ENCODE results near the gene CAMKK2. TPM values are rescaled to one million over a fixed set of nuclear protein-coding genes. Genes with fewer than 3 reads are reported as not detected.
A peak's percentile ranks its signal among the peaks of the same experiment; 100 is the strongest.
"Not testable (repeated sequence)": the region's sequence is repeated elsewhere in the genome, so short reads cannot be mapped to it uniquely, and the experiment has no call there.

CAMKK2 gene
- total and polyA plus RNA-seq, 4 donors, result 20.7 to 47.6 (median 31.3) TPM

GRCh38 chr12:121304306-121304705, 7.8 kb upstream of the CAMKK2 start:
- H3K4me1 ChIP-seq (ENCODE audit: control insufficient read depth in 1 of 2, insufficient read depth in 2 of 2, low read length in 2 of 2), result no peaks in the 10 kb centered on the region
- intact Hi-C loops (cut with DNase I), result no loop called here
- no peaks in the 10 kb centered on the region for H3K9me3 ChIP-seq (ENCODE audit: control insufficient read depth, low read length)
- 88 to 92% methylated on average over 4 of the region's 4 CpGs for WGBS, 2 donors
- H3K27ac ChIP-seq (ENCODE audit: low read depth in 1 of 2, low read length in 2 of 2), result no peak overlapping the region
- ATAC-seq (ENCODE audit: low FRiP score) (no peak), DNase-seq (no peak)
- H3K36me3 ChIP-seq (ENCODE audit: control insufficient read depth in 1 of 2, insufficient read depth in 2 of 2, low read length in 1 of 2), result peaks cover 2 to 5% of the 10 kb centered on the region in 2 donors
- H3K4me3 ChIP-seq (ENCODE audit: low read length in 2 of 2), result no peak overlapping the region
- H3K27me3 ChIP-seq (ENCODE audit: control insufficient read depth in 1 of 2, insufficient read depth in 2 of 2, low read length in 1 of 2), result no peaks in the 10 kb centered on the region

DNA sequence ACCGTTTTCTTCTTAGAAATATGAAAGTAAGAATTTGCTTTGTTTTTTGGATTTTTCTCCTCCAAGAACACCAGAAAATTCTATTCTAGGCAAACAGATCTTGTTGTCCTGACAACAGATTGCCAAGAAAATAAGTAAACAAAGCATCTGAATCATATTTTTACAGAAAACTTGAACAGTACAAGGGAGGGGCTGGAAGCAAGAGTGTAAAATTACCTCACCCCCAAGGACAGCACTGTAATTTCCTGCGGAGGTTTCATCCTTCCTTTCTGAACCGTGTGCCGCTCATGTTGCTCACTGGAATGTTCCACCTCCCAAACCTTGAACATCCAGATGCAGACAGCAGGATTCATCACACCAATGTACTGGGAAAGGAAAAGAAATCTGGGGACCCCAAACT, 5.4 kb upstream of the CAMKK2 start:
- WGBS, 2 donors, result 57 to 70% methylated on average over 4 of the region's 4 CpGs
- H3K36me3 ChIP-seq (ENCODE audit: control insufficient read depth in 1 of 2, insufficient read depth in 2 of 2, low read length in 1 of 2), result no peaks in the 10 kb centered on the region
- intact Hi-C loops (cut with DNase I), result no loop called here
- no peaks in the 10 kb centered on the region for H3K4me1 ChIP-seq (ENCODE audit: control insufficient read depth in 1 of 2, insufficient read depth in 2 of 2, low read length in 2 of 2)
- H3K9me3 ChIP-seq (ENCODE audit: control insufficient read depth, low read length), result no peaks in the 10 kb centered on the region
- no peak overlapping the region for H3K27ac ChIP-seq (ENCODE audit: low read depth in 1 of 2, low read length in 2 of 2)
- no peaks in the 10 kb centered on the region for H3K27me3 ChIP-seq (ENCODE audit: control insufficient read depth in 1 of 2, insufficient read depth in 2 of 2, low read length in 1 of 2)
- DNase-seq, result no peak
- H3K4me3 ChIP-seq (ENCODE audit: low read length in 2 of 2), result no peak overlapping the region
- ATAC-seq (ENCODE audit: low FRiP score), result no peak

DNA sequence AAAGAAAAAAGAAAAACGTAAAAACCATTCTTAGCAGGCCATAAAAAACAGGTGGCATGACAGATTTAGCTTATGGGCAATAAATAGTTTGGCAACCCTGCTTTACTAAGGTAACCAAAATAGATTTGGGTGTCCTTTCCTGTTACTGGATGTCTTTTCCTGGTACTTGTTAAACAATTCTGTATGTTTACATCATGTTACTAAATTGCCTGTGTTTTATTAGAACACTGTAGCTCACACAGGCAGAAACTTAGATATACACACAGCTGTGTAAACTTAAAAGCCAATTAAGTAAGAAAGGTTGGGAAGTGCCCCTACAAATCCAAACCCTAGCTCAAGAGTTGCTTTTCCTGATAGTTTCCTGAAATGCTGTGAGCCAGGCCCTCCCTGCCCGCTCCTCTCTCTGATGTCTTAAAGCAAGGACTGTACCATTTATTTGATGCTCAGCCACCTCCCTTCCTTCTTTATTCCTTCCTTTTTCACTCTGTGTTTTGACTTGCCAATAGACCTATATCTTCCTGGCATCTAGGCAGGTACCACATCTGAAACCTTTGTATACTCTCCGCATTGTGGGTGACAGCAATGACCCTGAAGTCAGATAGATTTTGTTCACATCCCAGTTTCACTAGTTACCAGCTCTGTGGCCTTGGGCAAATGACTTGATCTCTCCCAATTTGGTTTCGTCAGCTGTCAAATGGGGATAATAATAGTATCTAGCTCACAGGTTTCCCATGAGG, 3.7 kb upstream of the CAMKK2 start:
- no peak for ATAC-seq (ENCODE audit: low FRiP score)
- H3K4me1 ChIP-seq (ENCODE audit: control insufficient read depth in 1 of 2, insufficient read depth in 2 of 2, low read length in 2 of 2), result no peaks in the 10 kb centered on the region
- intact Hi-C loops (cut with DNase I), result no loop called here
- no peak overlapping the region for H3K4me3 ChIP-seq (ENCODE audit: low read length in 2 of 2)
- no peak for DNase-seq
- WGBS, 2 donors, result 91 to 94% methylated on average over 4 of the region's 4 CpGs
- H3K27ac ChIP-seq (ENCODE audit: low read depth in 1 of 2, low read length in 2 of 2), result no peak overlapping the region
- no peaks in the 10 kb centered on the region for H3K27me3 ChIP-seq (ENCODE audit: control insufficient read depth in 1 of 2, insufficient read depth in 2 of 2, low read length in 1 of 2)
- H3K36me3 ChIP-seq (ENCODE audit: control insufficient read depth in 1 of 2, insufficient read depth in 2 of 2, low read length in 1 of 2), result no peaks in the 10 kb centered on the region
- H3K9me3 ChIP-seq (ENCODE audit: control insufficient read depth, low read length), result no peaks in the 10 kb centered on the region

- Histone ChIP-seq H3K36me3 (ENCODE audit: control insufficient read depth in 1 of 2, insufficient read depth in 2 of 2, low read length in 1 of 2) (no peaks in the 10 kb centered on the region), H3K9me3 (ENCODE audit: control insufficient read depth, low read length) (no peaks in the 10 kb centered on the region), H3K4me3 (ENCODE audit: low read length in 2 of 2) (no peak overlapping the region), H3K27ac (ENCODE audit: low read depth in 1 of 2, low read length in 2 of 2) (no peak overlapping the region), H3K27me3 (ENCODE audit: control insufficient read depth in 1 of 2, insufficient read depth in 2 of 2, low read length in 1 of 2) (no peaks in the 10 kb centered on the region), H3K4me1 (ENCODE audit: control insufficient read depth in 1 of 2, insufficient read depth in 2 of 2, low read length in 2 of 2) (no peaks in the 10 kb centered on the region)
- 95 to 97% methylated on average over 4 of the region's 4 CpGs for WGBS, 2 donors
- DNase-seq (no peak), ATAC-seq (ENCODE audit: low FRiP score) (no peak)
- intact Hi-C loops (cut with DNase I), result no loop called here
Measured at GRCh38 chr12:121299662-121300061, 3.2 kb upstream of the CAMKK2 start.

- H3K9me3 ChIP-seq (ENCODE audit: control insufficient read depth, low read length); DNase-seq; H3K27ac ChIP-seq (ENCODE audit: low read depth in 1 of 2, low read length in 2 of 2); H3K4me3 ChIP-seq (ENCODE audit: low read length in 2 of 2); intact Hi-C loops (cut with DNase I); H3K4me1 ChIP-seq (ENCODE audit: control insufficient read depth in 1 of 2, insufficient read depth in 2 of 2, low read length in 2 of 2); H3K36me3 ChIP-seq (ENCODE audit: control insufficient read depth in 1 of 2, insufficient read depth in 2 of 2, low read length in 1 of 2); H3K27me3 ChIP-seq (ENCODE audit: control insufficient read depth in 1 of 2, insufficient read depth in 2 of 2, low read length in 1 of 2); ATAC-seq (ENCODE audit: low FRiP score): not testable (repeated sequence)
- WGBS, 2 donors, result 97% methylated on average over 13 of the region's 13 CpGs
Measured at GRCh38 chr12:121298411-121298810, 1.9 kb upstream of the CAMKK2 start.

GRCh38 chr12:121297435-121297991, 1.0 kb upstream of the CAMKK2 start:
- Histone ChIP-seq H3K9me3 (ENCODE audit: control insufficient read depth, low read length) (no peaks in the 10 kb centered on the region), H3K27ac (ENCODE audit: low read depth in 1 of 2, low read length in 2 of 2) (peak overlapping the region in 1 of 2 donors; percentile 19), H3K4me1 (ENCODE audit: control insufficient read depth in 1 of 2, insufficient read depth in 2 of 2, low read length in 2 of 2) (no peaks in the 10 kb centered on the region), H3K27me3 (ENCODE audit: control insufficient read depth in 1 of 2, insufficient read depth in 2 of 2, low read length in 1 of 2) (no peaks in the 10 kb centered on the region), H3K4me3 (ENCODE audit: low read length in 2 of 2) (peak overlapping the region; percentile 78 to 91), H3K36me3 (ENCODE audit: control insufficient read depth in 1 of 2, insufficient read depth in 2 of 2, low read length in 1 of 2) (no peaks in the 10 kb centered on the region)
- intact Hi-C loops (cut with DNase I), result no loop called here
- DNase-seq, result no peak
- 2% methylated on average over 21 of the region's 21 CpGs for WGBS, 2 donors
- ATAC-seq (ENCODE audit: low FRiP score), result peak; percentile 1

DNA sequence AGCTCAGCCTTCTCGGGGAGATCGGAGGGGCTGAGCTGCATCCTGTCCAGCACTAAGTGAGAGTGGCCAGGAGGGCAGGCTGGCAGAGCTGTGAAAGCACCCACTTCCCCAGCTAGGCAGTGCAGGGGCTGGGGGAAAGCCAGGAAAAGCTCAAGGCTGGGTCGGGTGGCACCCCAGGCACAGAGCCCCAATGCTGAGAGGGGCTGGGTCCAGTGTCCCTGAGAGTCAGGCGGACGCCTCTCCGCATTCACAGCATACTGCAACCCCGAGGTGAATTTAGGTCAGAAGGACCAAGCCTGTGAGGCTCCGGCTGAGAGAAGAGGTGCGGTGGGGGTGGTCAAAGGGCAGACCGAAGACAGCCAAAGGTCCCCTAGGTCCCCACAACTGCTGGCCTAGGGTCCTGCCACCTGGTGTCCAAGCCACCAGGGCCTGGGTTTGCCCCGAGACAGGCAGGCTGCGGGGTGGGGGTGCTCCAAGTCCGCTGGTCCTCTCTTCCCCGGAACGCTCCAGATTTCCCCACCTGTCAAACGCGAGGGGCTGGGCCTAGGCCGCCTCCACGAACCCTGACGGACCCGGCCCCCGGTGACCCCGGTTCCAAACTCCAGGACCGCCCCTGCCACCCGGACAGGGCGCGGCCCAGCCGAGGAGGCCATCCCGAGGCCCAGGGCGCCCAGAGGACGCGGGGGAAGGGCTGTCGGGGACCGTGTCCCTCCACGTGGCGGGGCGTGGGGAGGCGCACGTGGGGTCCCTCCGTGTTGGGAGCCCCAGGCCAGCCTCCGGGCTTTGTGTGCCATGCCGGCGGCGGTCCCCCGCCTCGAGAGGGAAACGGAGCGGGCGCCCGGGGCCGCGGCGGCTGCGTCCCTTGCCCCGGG, 527 bp downstream of the CAMKK2 start:
- 0% methylated on average over 29 to 55 of the region's 55 CpGs for WGBS, 2 donors
- intact Hi-C loops (cut with DNase I), result no loop called here
- Histone ChIP-seq H3K4me3 (ENCODE audit: low read length in 2 of 2) (peak overlapping the region; percentile 91), H3K27me3 (ENCODE audit: control insufficient read depth in 1 of 2, insufficient read depth in 2 of 2, low read length in 1 of 2) (no peaks in the 10 kb centered on the region), H3K4me1 (ENCODE audit: control insufficient read depth in 1 of 2, insufficient read depth in 2 of 2, low read length in 2 of 2) (no peaks in the 10 kb centered on the region), H3K9me3 (ENCODE audit: control insufficient read depth, low read length) (no peaks in the 10 kb centered on the region), H3K36me3 (ENCODE audit: control insufficient read depth in 1 of 2, insufficient read depth in 2 of 2, low read length in 1 of 2) (no peaks in the 10 kb centered on the region), H3K27ac (ENCODE audit: low read depth in 1 of 2, low read length in 2 of 2) (peak overlapping the region in 1 of 2 donors; percentile 29)
- DNase-seq (peak; percentile 59 to 84), ATAC-seq (ENCODE audit: low FRiP score) (peak; percentile 62)

DNA sequence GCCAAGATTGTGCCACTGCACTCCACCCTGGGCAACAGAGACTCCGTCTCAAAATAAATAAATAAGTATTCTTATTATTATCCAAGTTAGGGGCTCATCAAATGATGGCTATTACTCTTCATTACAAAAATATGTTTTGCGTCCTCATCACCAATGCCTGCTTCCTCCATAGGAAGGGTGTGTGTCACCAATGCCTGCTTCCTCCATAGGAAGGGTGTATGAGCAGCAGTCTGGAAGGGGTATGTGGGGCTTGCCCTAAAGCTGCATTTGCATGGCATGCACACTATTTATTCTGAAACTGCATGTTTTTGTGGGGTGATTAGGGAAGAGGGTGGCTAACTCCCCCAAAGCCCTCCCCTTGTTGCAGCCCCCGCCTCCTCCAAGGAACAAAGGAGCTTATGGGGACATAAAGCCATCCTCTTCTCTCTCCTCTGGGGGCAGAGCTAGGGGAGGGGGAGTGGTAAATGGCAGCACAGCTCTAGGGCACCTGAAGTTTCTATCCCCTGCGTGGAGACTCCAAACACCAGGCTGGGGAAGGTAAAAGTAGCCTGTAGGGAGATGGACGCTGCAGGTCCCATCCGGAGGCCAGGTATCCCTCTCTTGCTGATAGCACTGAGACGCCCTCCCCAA, 1.3 kb downstream of the CAMKK2 start:
- WGBS, 2 donors, result 40 to 42% methylated on average over 7 of the region's 7 CpGs
- Histone ChIP-seq H3K4me1 (ENCODE audit: control insufficient read depth in 1 of 2, insufficient read depth in 2 of 2, low read length in 2 of 2) (no peaks in the 10 kb centered on the region), H3K27me3 (ENCODE audit: control insufficient read depth in 1 of 2, insufficient read depth in 2 of 2, low read length in 1 of 2) (no peaks in the 10 kb centered on the region), H3K27ac (ENCODE audit: low read depth in 1 of 2, low read length in 2 of 2) (no peak overlapping the region), H3K4me3 (ENCODE audit: low read length in 2 of 2) (peak overlapping the region in 1 of 2 donors; percentile 91), H3K9me3 (ENCODE audit: control insufficient read depth, low read length) (no peaks in the 10 kb centered on the region), H3K36me3 (ENCODE audit: control insufficient read depth in 1 of 2, insufficient read depth in 2 of 2, low read length in 1 of 2) (no peaks in the 10 kb centered on the region)
- intact Hi-C loops (cut with DNase I), result no loop called here
- DNase-seq, result no peak
- no peak for ATAC-seq (ENCODE audit: low FRiP score)
